HEK293 (cell line): ENCODE measurements around the gene PDE4D.

Source experiments
- CTCF ChIA-PET: fragments of 350-600 bp; formaldehyde crosslinking; extraction: SDS; loops from one replicate; lab custom pipeline; 2021; ENCODE audit warnings: antibody characterized with exemption; lab: Yijun Ruan, JAX
- POLR2A ChIA-PET: fragments of 300-600 bp; formaldehyde crosslinking; extraction: SDS; loops from one replicate; lab custom pipeline; 2020; ENCODE audit warnings: antibody characterized with exemption, inconsistent platforms; lab: Yijun Ruan, JAX
- H3K27ac ChIP-seq: fragments of 200-500 bp; sonication (Bioruptor generic); 2 replicates; pipeline ENCODE4 v1.5.1; 2014; ENCODE audit warnings: low read depth, low read length, control low read depth, inconsistent platforms; ENCODE audit errors: extremely low read depth
- H3K36me3 ChIP-seq, 2 experiments: fragments of 200-500 bp in 1 of 2; sonication (Bioruptor generic) in 1 of 2; 1 replicate in 1 of 2; 2 replicates in 1 of 2; pipeline ENCODE4 v1.5.1; 2014 to 2017; ENCODE audit warnings: inconsistent platforms in 2 of 2, low read length in 2 of 2; ENCODE audit not compliant: control insufficient read depth in 2 of 2, insufficient read depth in 1 of 2
- H3K4me1 ChIP-seq: fragments of 200-500 bp; sonication (Bioruptor generic); 2 replicates; pipeline ENCODE4 v1.5.1; 2014; ENCODE audit warnings: mild to moderate bottlenecking, low read length, inconsistent platforms; ENCODE audit not compliant: control insufficient read depth, insufficient read depth
- H3K4me3 ChIP-seq: 2 replicates; pipeline ENCODE4 v1.5.1; 2011; ENCODE audit warnings: low read depth, mild to moderate bottlenecking, control low read depth, low read length, moderate library complexity
- H3K9me3 ChIP-seq: fragments of 200-500 bp; sonication (Bioruptor generic); 2 replicates; pipeline ENCODE4 v1.5.1; 2014; ENCODE audit warnings: low read depth, low read length, inconsistent platforms; ENCODE audit not compliant: control insufficient read depth, insufficient read depth
- PRDM1 ChIP-seq: fragments of 450-650 bp; formaldehyde crosslinking; IDR thresholded peaks from 2 replicates; pipeline ENCODE4; 2016; ENCODE audit warnings: missing biosample characterization, missing genetic modification characterization
- ZBTB10 ChIP-seq: fragments of 450-650 bp; formaldehyde crosslinking; IDR thresholded peaks from 2 replicates; pipeline ENCODE4 v1.5.1; 2016; ENCODE audit warnings: missing biosample characterization, missing genetic modification characterization
- ZBTB7A ChIP-seq: fragments of 450-650 bp; formaldehyde crosslinking; IDR thresholded peaks from 2 replicates; pipeline ENCODE4 v1.5.1; 2016; ENCODE audit warnings: low read depth, missing biosample characterization, missing genetic modification characterization
- ZNF10 ChIP-seq: fragments of 450-650 bp; formaldehyde crosslinking; IDR thresholded peaks from 2 replicates; pipeline ENCODE4 v1.5.1; 2017; ENCODE audit warnings: missing biosample characterization, missing genetic modification characterization
- ZNF121 ChIP-seq: fragments of 450-650 bp; formaldehyde crosslinking; IDR thresholded peaks from 2 replicates; pipeline ENCODE4 v1.5.1; 2016; ENCODE audit warnings: missing biosample characterization, missing genetic modification characterization
- ZNF146 ChIP-seq: fragments of 450-650 bp; formaldehyde crosslinking; IDR thresholded peaks from 2 replicates; pipeline ENCODE4 v1.5.1; 2016; ENCODE audit warnings: missing biosample characterization, missing genetic modification characterization
- ZNF2 ChIP-seq: fragments of 450-650 bp; formaldehyde crosslinking; IDR thresholded peaks from 2 replicates; pipeline ENCODE4 v1.5.1; 2016; ENCODE audit warnings: missing biosample characterization, missing genetic modification characterization
- ZNF280D ChIP-seq: fragments of 450-650 bp; formaldehyde crosslinking; IDR thresholded peaks from 2 replicates; pipeline ENCODE4 v1.5.1; 2016; ENCODE audit warnings: missing biosample characterization, missing genetic modification characterization
- ZNF324 ChIP-seq: fragments of 450-650 bp; formaldehyde crosslinking; IDR thresholded peaks from 2 replicates; pipeline ENCODE4 v1.5.1; 2016; ENCODE audit warnings: missing biosample characterization, missing genetic modification characterization
- ZNF335 ChIP-seq: fragments of 450-650 bp; formaldehyde crosslinking; conservative IDR thresholded peaks from 2 replicates; pipeline ENCODE4 v1.5.1; 2016; ENCODE audit warnings: missing biosample characterization, missing genetic modification characterization
- ZNF350 ChIP-seq: fragments of 450-650 bp; formaldehyde crosslinking; IDR thresholded peaks from 2 replicates; pipeline ENCODE4 v1.5.0; 2017; ENCODE audit warnings: missing biosample characterization, mild to moderate bottlenecking, missing genetic modification characterization
- ZNF571 ChIP-seq: fragments of 450-650 bp; formaldehyde crosslinking; IDR thresholded peaks from 2 replicates; pipeline ENCODE4 v1.5.0; 2017; ENCODE audit warnings: missing biosample characterization, missing genetic modification characterization
- ZNF768 ChIP-seq: fragments of 450-650 bp; formaldehyde crosslinking; IDR thresholded peaks from 2 replicates; pipeline ENCODE4 v1.5.1; 2018; ENCODE audit warnings: missing biosample characterization, mild to moderate bottlenecking, missing genetic modification characterization
- ZNF785 ChIP-seq: fragments of 450-650 bp; formaldehyde crosslinking; IDR thresholded peaks from 2 replicates; pipeline ENCODE4 v1.5.1; 2016; ENCODE audit warnings: missing biosample characterization, missing genetic modification characterization

PDE4D gene

GRCh38 chr5:59079622-59080620 lies 813.6 kb downstream of the PDE4D start:
- ChIA-PET CTCF (interaction anchor here (0.7 to 1.8 kb wide), 3 partner anchors 8 to 95 kb away, joined by 3 to 5 read pairs (median 4); no protein-coding TSS in a partner anchor), POLR2A (no interaction called here)
- TF ChIP-seq ZNF10 (tag by site-specific recombination) (no peak), PRDM1 (peak; percentile 26; the same call in 1 of the 2 replicates), ZNF280D (no peak), ZNF571 (tag by site-specific recombination) (no peak), ZNF785 (tag by site-specific recombination) (no peak), ZNF335 (tag by site-specific recombination) (no peak)
- Histone ChIP-seq H3K27ac (no peak overlapping the region), H3K36me3 (no peaks in the 10 kb centered on the region), H3K9me3 (no peaks in the 10 kb centered on the region), H3K4me1 (peaks cover 4% of the 10 kb centered on the region; the same call in 1 of the 2 replicates), H3K4me3 (no peak overlapping the region)

GRCh38 chr5:59071755-59072549 lies 821.6 kb downstream of the PDE4D start:
- no peak for TF ChIP-seq ZNF146 (tag by site-specific recombination)
- no peak for TF ChIP-seq ZBTB7A
- TF ChIP-seq ZNF324 (tag by site-specific recombination), result no peak
- no peak for TF ChIP-seq ZNF768
- TF ChIP-seq ZNF2 (tag by site-specific recombination), result no peak
- no peak for TF ChIP-seq ZBTB10 (tag by site-specific recombination)
- TF ChIP-seq ZNF350, result no peak
- TF ChIP-seq ZNF121 (tag by site-specific recombination), result no peak
- TF ChIP-seq, all 188 proteins: peak for 0
- Histone ChIP-seq H3K27ac (no peak overlapping the region), H3K4me3 (no peak overlapping the region), H3K4me1 (peaks cover 2% of the 10 kb centered on the region; the same call in 1 of the 2 replicates), H3K36me3 (no peaks in the 10 kb centered on the region), H3K9me3 (no peaks in the 10 kb centered on the region)
- ChIA-PET CTCF (interaction anchor here (0.6 to 0.7 kb wide), 2 partner anchors 8 to 965 kb away, joined by 3 read pairs; no protein-coding TSS in a partner anchor), POLR2A (no interaction called here)
